ENCODE data around the gene TAF4. TPM values are rescaled to one million over a fixed set of nuclear protein-coding genes. Genes with fewer than 3 reads are reported as not detected.

Gene TAF4
- total RNA-seq, 4 donors from 2014 or later, result 7.1 to 15.9 (median 11.9) TPM

GRCh38 chr20:61937963-61938838 is 127.5 kb downstream of the TAF4 start:
- no peak for DNase-seq (ENCODE audit: low spot score)
- TF ChIP-seq CTCF (IDR thresholded peaks at IDR 0.05), result no peak

GRCh38 chr20:61937146-61937962 is 128.3 kb downstream of the TAF4 start:
- TF ChIP-seq CTCF (IDR thresholded peaks at IDR 0.05), result no peak
- DNase-seq (ENCODE audit: low spot score) (no peak), ATAC-seq (ENCODE audit: low FRiP score) (no peak)

More at GRCh38 chr20:61937963-61938838, 127.5 kb downstream of the TAF4 start:
- no peak for ATAC-seq (ENCODE audit: low FRiP score)

GRCh38 chr20:61936701-61937131 is 129.0 kb downstream of the TAF4 start:
- DNase-seq (ENCODE audit: low spot score) (no peak), ATAC-seq (ENCODE audit: low FRiP score) (no peak)
- TF ChIP-seq CTCF (IDR thresholded peaks at IDR 0.05), result no peak

GRCh38 chr20:61935926-61936700 is 129.6 kb downstream of the TAF4 start:
- no peak for TF ChIP-seq CTCF (IDR thresholded peaks at IDR 0.05)
- ATAC-seq (ENCODE audit: low FRiP score) (no peak), DNase-seq (ENCODE audit: low spot score) (no peak)

- DNase-seq (ENCODE audit: low spot score), result no peak
- no peak for ATAC-seq (ENCODE audit: low FRiP score)
- TF ChIP-seq CTCF (IDR thresholded peaks at IDR 0.05), result no peak
These were observed 130.8 kb downstream of the TAF4 start for GRCh38 chr20:61934716-61935530.

Measured in omental fat pad (tissue), 4 donors.